Stimulated activated CD8-positive, alpha-beta memory T cell treated with anti-CD3 and anti-CD28 coated beads, Interleukin-15, amount 100 ng/mL, for 4 hours (primary cell): ENCODE data around the gene ABAT.
"Not testable (repeated sequence)": the region's sequence is repeated elsewhere in the genome, so short reads cannot be mapped to it uniquely, and the experiment has no call there.

ENCODE experiments used
- DNase-seq, 2 donors: peaks; one replicate each; pipeline ENCODE4 v3.0.0-alpha.2; 2020; ENCODE audit warnings: low read depth in 2 of 2

ABAT gene

DNA sequence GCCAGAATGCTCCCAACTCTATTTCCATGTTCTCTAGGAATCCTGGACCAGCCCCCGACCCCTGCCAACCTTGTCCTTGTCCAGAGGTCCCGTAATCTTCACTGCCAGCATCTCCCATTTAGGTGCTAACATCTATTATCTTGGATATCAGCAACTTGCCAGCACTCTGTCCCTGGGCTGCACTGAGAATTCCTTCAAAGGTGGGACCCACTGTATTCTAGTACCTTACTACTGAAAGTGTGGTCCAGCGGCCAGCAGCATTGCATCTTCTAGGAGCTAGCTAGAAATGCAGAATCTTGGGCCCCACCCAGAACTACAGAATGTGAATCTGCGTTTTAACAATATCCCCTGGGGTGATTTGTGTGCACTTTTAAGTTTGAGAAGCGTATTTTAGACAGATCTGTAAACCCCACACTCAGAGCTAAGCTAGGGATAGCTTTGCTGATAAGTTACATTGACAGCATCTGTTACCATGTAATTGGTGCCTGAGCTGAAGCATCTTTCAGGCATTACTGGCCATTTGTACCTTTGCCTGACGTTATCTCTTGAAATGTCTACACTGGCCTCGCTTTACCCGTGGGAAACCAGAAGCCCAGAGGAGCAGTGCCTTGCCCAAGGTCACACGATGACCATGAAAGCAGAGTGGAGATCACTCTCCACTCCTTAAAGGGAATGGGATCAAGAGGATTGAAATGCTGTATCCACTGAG is 8.3 kb downstream of the ABAT start:
- no peak for DNase-seq

DNA sequence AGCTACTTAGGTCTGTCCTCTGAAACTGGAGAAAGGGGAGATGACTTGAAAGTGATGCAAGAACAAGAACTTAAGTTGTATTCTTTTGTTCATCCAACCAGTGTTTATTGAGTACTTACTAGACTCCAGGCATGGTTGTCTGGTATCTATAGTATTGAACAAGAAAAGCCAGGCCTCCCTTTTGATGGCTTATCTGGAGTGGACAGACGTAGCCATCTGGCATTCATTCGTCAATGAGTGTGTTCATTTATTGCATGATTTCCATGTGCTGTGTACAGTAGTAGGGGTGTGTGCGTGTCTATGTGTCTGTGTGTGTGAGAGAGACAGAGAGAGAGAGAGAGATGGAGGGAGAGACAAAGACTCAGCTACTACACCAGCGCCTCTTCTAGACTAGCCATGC is 9.2 kb downstream of the ABAT start:
- no peak for DNase-seq

- no peak for DNase-seq
These were observed 11.2 kb downstream of the ABAT start for GRCh38 chr16:8685617-8686016.

GRCh38 chr16:8686031-8686621 is 11.7 kb downstream of the ABAT start:
- DNase-seq: no peak

DNA sequence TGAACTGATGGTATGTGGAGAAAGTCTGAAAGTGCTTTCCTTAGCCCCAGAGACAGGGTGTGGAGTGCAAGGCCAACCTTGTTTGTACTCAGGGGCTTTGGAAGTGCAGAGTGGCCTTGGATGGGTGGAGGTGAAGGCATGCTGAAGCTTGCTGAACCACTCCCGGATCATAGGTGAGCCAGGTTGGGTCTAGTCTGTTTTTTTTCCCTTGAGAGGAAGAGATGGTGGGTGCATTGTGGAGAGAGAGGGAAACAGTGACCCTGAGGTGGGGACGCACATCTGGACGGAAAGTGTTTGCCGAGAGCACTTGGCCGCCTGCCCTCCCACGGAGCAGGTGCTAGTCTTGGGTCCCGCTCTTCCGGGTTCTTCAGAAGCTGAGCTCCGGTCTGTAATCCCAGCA is 12.5 kb downstream of the ABAT start:
- DNase-seq: no peak

DNA sequence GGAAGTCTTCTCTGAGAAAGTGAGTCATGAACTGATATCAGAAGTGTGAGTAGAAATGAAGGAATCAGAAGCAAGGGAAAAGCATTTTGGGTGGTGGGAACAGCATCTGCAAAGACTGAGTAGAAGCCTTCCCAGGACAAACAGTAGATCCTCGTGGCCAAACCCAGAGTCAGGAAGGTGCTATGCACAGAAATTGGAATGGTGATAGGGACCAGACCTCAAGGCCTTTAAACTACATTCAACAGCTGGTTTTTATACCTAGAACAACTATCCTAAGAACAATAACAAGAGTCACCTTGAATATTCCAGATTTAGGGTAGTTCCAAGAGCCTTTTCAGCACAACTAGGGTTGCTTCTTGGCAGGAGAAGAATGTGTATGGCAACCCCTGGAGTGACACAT is 15.3 kb downstream of the ABAT start:
- DNase-seq: no peak

DNA sequence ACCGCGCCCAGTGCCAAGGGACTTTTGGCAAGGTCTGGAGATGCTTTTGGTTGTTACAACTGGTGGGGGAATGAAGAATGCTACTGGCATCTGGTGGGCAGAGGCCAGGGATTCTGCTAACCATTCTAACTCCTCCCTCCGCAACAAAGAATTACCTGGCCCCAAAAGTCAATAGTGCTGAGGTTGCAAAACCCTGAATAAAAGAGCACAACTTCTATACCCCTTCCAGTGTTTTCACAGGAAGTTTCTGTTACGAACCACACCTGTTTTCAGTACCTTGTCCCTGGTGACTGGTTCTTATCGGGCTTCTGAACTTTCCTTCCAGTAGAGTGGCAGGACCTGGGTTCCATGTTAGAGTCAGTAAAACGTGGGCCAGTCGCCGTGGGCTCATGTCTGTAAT is 17.3 kb downstream of the ABAT start:
- DNase-seq: no peak

GRCh38 chr16:8694795-8695728 is 20.6 kb downstream of the ABAT start:
- DNase-seq: no peak

- DNase-seq: no peak
These were observed 22.5 kb downstream of the ABAT start for GRCh38 chr16:8696880-8697279.

DNA sequence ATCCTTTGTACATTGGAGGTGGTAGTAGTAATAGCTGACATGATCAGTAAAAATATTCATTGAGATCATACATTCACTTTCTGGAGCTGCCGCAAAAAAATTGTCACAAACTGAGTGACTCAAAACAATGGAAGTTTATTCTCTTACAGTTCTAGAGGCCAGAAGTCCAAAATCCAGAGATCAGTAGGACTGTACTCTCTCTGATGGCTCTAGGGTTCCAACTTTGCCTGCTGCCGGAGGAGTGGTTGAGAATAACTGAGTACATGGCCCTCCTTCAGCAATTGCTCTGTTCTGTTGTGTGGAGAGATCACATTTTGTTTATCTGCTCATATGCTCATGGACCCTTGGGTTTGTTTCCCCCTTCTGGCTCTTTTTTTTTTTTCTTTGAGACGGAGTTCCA is 23.5 kb downstream of the ABAT start:
- DNase-seq: no peak

GRCh38 chr16:8703693-8704092 is 29.3 kb downstream of the ABAT start:
- DNase-seq: no peak

- no peak for DNase-seq
These were observed 29.7 kb downstream of the ABAT start for GRCh38 chr16:8704098-8704497.

GRCh38 chr16:8705100-8705822 is 30.8 kb downstream of the ABAT start:
- DNase-seq: not testable (repeated sequence)

- no peak for DNase-seq
These were observed 34.1 kb downstream of the ABAT start for GRCh38 chr16:8708536-8708935.

DNA sequence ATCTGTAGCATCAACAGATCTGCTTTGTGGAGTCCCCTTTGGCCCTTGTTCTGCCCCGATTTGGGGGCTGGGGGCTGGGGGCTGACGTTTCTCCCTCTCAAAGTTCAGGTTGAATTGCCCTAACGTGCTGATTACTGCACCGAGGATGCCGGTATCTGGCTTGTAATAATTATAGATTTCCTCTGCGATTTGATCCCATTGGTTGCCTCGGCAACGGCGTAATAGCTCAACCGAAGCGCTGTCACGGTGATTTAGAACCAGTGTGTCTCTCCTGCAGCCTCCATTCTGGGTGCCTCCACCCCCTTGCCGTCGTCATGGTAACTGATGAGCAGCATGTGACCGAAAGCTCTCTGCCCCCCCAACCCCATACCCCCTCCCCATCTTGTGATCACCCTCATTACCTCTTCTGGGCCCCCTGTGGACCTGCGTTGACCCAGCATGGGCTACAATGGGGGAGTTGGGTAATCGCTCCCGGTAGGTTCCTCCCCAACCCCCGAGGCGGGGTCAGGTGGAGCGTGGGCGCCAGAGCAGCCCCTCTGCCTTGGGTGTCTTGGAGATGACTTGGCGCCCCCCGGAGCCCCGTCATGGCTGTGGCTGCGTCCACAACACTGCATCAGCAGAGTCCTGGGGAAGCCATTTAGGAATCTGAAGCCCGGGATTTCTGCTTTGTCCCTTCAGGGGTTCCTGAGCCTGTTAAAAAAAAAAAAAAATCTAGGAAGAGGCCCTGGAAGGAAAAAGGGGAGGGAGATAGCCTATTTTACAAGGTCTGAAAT is 38.4 kb downstream of the ABAT start:
- no peak for DNase-seq

GRCh38 chr16:8713635-8714172 is 39.3 kb downstream of the ABAT start:
- DNase-seq: no peak

DNA sequence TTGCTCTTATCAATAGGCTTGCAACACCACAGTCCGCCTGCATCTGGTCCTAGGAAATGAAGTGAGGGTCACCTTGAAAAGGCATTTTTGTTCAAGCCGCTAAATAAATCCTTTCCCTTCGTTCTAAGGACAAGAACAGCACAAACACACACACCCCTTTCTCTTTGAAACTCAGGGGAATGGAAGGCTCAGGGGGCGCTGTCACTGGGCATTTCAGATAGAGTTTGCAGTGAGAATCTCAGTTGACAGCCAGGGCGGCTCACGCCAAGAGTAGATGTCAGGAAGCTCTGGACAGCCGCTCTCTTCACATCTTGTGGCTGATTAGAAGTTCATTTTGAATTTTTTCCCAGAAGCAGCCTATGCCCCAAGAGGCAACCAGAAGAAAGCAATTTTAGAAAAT is 39.8 kb downstream of the ABAT start:
- DNase-seq: no peak

- DNase-seq: no peak
These were observed 40.4 kb downstream of the ABAT start for GRCh38 chr16:8714807-8715206.

DNA sequence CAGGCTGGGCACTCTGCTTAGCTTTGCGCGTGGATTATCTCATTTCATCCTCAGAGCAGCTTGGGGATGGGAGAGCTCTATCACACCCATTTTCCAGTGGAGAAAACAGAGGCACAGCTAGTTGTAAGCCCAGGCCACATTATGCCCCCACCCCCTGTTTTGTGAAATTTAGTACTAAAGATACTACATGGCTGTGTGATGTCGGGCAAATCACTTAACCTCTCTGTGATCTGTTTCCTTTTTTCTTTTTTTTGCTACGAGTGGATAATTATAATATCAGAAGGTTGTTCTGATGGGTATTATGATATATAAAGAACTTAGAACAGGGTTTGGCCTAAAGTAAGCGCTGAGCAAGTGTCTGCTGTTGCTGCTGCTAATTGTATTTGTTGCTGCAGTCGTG is 41.6 kb downstream of the ABAT start:
- no peak for DNase-seq

DNA sequence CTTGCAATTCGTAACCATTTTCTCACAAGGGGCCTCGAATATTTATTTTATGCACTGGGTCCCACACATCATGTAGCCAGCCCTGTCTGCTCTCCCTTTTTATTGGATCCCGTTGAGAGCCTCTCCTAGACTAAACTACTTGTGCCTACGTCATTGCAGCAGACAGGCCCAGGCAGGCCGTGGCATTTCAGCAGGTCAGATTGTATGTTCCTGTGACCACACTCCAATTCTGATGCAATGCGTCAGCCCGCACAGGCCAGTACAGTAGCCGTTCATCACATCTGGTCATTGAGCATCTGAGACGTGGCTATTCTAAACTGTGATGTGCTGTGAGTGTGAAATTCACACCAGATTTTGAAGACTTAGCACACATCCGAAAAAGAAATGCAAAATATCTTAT is 42.2 kb downstream of the ABAT start:
- DNase-seq: no peak

DNA sequence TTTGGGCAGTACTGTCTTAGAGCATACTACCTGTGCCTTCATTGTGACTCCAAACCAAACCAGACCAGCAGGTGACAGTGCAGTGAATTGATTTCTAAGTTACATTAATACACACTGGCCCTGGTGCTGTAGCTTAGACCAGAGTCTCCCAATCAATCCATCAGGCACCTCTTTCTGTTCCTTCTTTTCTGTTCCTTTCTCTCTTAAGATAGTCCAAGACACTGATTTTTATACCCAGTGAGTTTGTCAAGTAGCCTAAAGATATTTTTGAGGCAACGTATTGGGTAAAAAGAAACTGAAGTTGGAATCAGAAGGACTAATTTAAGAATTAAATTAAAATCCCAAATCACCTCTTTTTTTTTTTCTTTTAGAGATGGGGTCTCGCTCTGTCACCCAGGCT is 43.1 kb downstream of the ABAT start:
- DNase-seq: no peak
